Gastroesophageal sphincter (tissue), 4 donors: ENCODE results near the gene ALDH6A1. TPM values are rescaled to one million over a fixed set of nuclear protein-coding genes. Genes with fewer than 3 reads are reported as not detected.

Source experiments
- ATAC-seq: fragments of 150-250 bp; one replicate; pipeline ENCODE4 v1.9.1; 2016; ENCODE audit warnings: mild to moderate bottlenecking, moderate library complexity
- H3K27ac ChIP-seq, 4 donors: fragments of 200-600 bp; sonication (generic) in 3 of 4; 1 replicate in 3 of 4; 2 replicates in 1 of 4; pipeline ENCODE4 v1.5.1; 2016 to 2019
- H3K27me3 ChIP-seq: fragments of 200-600 bp; sonication (generic); one replicate; pipeline ENCODE4 v1.5.1; 2019
- H3K36me3 ChIP-seq, 2 donors: fragments of 200-600 bp; sonication (generic); one replicate each; pipeline ENCODE4 v1.5.1; 2019; ENCODE audit warnings: control low read depth in 1 of 2
- H3K4me1 ChIP-seq, 3 donors: fragments of 200-600 bp; sonication (generic); 1 replicate in 2 of 3; 2 replicates in 1 of 3; pipeline ENCODE4 v1.5.1; 2016 to 2019; ENCODE audit warnings: control low read depth in 2 of 3
- H3K4me3 ChIP-seq, 2 donors: fragments of 200-600 bp; sonication (generic); one replicate each; pipeline ENCODE4 v1.5.1; 2019; ENCODE audit warnings: mild to moderate bottlenecking in 1 of 2, moderate library complexity in 1 of 2
- H3K9me3 ChIP-seq, 3 donors: fragments of 200-600 bp; sonication (generic); one replicate each; pipeline ENCODE4 v1.5.1; 2017 to 2019; ENCODE audit warnings: control low read depth in 2 of 3
- EP300 ChIP-seq: sonication (generic); formaldehyde crosslinking; IDR thresholded peaks from one replicate; pipeline ENCODE4 v1.6.1; 2017; ENCODE audit warnings: antibody characterized with exemption, mild to moderate bottlenecking
- POLR2A ChIP-seq, 2 donors: fragments of 450-650 bp; IDR thresholded peaks; one replicate each; pipeline ENCODE4 v1.6.1; 2017; ENCODE audit warnings: antibody characterized with exemption in 2 of 2, mild to moderate bottlenecking in 2 of 2, moderate library complexity in 1 of 2
- POLR2AphosphoS5 ChIP-seq: sonication (generic); formaldehyde crosslinking; IDR thresholded peaks from one replicate; pipeline ENCODE4 v1.6.1; 2017; ENCODE audit warnings: antibody characterized with exemption
- WGBS, 2 donors: methylation state at CpG; one replicate each; pipeline ENCODE4 v1.1.5; 2018; ENCODE audit warnings: low coverage in 1 of 2; 5-methylcytosine and 5-hydroxymethylcytosine counted together
- total RNA-seq, 4 donors: library from RNA; depleted of rRNA; stranded (reverse); fragments of >200 nt; gene quantifications; one replicate each; pipeline ENCODE4 v1.1.0, GENCODE V29; 2016
- TF ChIP-seq, protein P1 (sequence below), 4 experiments: fragments of 200-600 bp in 2 of 4; fragments of 450-650 bp in 2 of 4; sonication (generic) in 1 of 4; IDR thresholded peaks; one replicate each; pipeline ENCODE4 v1.5.1; 2017 to 2019; ENCODE audit warnings: antibody characterized with exemption in 4 of 4, mild to moderate bottlenecking in 2 of 4, moderate library complexity in 2 of 4

Gene ALDH6A1
- total RNA-seq, 4 donors from 2014 or later: 47.9 to 70.5 (median 61.3) TPM

DNA sequence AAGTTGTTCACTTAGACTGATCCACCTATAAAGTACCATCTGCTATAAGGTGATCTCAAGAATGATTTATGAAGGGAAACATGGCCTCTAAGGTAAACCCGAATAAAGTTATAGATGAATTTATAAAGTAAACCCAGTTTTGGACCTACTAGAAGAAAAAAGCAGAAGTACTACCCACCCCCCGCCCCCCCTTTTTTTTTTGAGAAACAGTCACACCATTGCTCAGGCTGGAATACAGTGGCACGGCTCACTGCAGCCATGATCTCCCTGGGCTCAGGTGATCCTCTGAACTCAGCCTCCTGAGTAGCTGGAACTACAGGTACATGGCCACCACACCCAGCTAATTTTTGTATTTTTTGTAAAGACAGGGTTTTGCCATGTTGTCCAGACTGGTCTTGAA, 69.1 kb downstream of the ALDH6A1 start:
- H3K27ac ChIP-seq: no peak overlapping the region
- no peak for TF ChIP-seq EP300
- no peak for TF ChIP-seq POLR2A (IDR thresholded peaks at IDR 0.05)
- no peak for TF ChIP-seq POLR2AphosphoS5
- TF ChIP-seq, protein P1, sequence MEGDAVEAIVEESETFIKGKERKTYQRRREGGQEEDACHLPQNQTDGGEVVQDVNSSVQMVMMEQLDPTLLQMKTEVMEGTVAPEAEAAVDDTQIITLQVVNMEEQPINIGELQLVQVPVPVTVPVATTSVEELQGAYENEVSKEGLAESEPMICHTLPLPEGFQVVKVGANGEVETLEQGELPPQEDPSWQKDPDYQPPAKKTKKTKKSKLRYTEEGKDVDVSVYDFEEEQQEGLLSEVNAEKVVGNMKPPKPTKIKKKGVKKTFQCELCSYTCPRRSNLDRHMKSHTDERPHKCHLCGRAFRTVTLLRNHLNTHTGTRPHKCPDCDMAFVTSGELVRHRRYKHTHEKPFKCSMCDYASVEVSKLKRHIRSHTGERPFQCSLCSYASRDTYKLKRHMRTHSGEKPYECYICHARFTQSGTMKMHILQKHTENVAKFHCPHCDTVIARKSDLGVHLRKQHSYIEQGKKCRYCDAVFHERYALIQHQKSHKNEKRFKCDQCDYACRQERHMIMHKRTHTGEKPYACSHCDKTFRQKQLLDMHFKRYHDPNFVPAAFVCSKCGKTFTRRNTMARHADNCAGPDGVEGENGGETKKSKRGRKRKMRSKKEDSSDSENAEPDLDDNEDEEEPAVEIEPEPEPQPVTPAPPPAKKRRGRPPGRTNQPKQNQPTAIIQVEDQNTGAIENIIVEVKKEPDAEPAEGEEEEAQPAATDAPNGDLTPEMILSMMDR (IDR thresholded peaks at IDR 0.05): no peak
- H3K27me3 ChIP-seq: no peaks in the 10 kb centered on the region
- 74 to 89% methylated on average over 3 of the region's 3 CpGs for WGBS, 2 donors
- H3K4me3 ChIP-seq: no peak overlapping the region
- H3K4me1 ChIP-seq: peaks cover 0 to 18% (median 3%) of the 10 kb centered on the region in 3 donors
- ATAC-seq: no peak
- H3K36me3 ChIP-seq: peaks cover 0 to 35% of the 10 kb centered on the region in 2 donors
- H3K9me3 ChIP-seq: no peaks in the 10 kb centered on the region

DNA sequence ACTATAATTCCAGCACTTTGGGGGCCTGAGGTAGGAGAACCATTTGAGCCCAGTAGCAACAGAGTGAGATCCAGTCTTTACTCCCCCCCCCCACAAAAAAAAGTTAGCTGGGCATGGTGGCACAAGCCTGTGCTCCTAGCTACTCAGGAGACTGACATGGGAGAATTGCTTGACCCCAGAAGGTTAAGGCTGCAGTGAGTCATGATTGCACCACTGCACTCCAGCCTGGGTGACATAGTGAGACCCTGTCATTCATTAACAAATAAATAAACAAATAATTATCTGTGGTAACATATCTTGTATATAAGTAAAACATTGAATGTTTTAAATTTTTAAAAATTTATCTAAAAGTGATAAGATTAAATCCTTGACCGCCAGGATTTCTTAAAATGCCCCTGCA, 70.0 kb downstream of the ALDH6A1 start:
- Histone ChIP-seq H3K27me3 (no peaks in the 10 kb centered on the region), H3K4me1 (peaks cover 0 to 9% (median 3%) of the 10 kb centered on the region in 3 donors), H3K27ac (no peak overlapping the region), H3K4me3 (no peak overlapping the region), H3K36me3 (peaks cover 0 to 44% of the 10 kb centered on the region in 2 donors), H3K9me3 (no peaks in the 10 kb centered on the region)
- TF ChIP-seq POLR2AphosphoS5 (no peak), EP300 (no peak), POLR2A (IDR thresholded peaks at IDR 0.05) (no peak)
- TF ChIP-seq, protein P1 (IDR thresholded peaks at IDR 0.05): no peak
- no peak for ATAC-seq
- WGBS, 2 donors: 88 to 92% methylated on average over 1 of the region's 1 CpG

DNA sequence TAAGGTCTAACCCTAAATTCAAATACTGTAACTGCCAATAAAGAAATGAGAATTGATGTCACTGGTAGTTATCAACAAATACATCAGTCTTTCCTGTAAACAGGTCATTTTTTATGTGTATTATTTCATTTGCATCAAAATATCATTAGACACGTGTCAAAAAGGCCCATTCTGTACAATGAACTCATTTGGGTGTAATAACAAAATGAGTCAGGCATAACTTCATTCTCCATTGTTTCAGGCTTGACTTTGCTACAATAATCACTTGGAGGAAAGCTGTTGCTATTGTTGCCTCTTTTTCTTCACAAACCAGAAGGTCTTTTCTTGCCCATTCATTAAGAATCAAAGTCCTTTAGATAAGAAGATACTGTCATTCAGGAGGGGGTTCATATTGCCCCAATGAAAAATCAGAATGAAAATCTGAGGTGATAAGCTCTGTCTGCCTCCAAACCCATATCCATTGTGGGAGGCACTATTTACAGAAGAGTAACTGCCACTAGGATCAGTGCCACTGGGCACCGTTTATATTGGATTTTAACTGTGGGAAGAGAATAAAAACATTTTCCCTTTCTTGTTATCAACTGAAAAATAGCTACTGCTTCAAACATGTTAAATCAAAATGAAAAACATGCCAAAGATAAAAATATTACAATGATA, 75.3 kb downstream of the ALDH6A1 start:
- H3K4me3 ChIP-seq: no peak overlapping the region
- no peak for ATAC-seq
- no peak overlapping the region for H3K27ac ChIP-seq
- H3K36me3 ChIP-seq: peaks cover 0 to 80% of the 10 kb centered on the region in 2 donors
- no peaks in the 10 kb centered on the region for H3K4me1 ChIP-seq
- 72 to 73% methylated on average over 2 of the region's 2 CpGs for WGBS, 2 donors
- H3K9me3 ChIP-seq: no peaks in the 10 kb centered on the region
- no peaks in the 10 kb centered on the region for H3K27me3 ChIP-seq
- no peak for TF ChIP-seq POLR2AphosphoS5
- TF ChIP-seq, protein P1 (IDR thresholded peaks at IDR 0.05): no peak
- TF ChIP-seq POLR2A (IDR thresholded peaks at IDR 0.05): no peak
- no peak for TF ChIP-seq EP300

Other genes with a start within 250 kb of the ALDH6A1 start
- gene PTGR2, start 232.6 kb downstream of the ALDH6A1 start, total RNA-seq: 10 to 100 TPM in 1 of 4 donors, 1 to 10 TPM in 3; 3.3 to 34.6 (median 5.4) TPM
- 10 to 100 TPM; 41.7 to 62.3 (median 52.5) TPM for gene ZNF410, start 197.6 kb downstream of the ALDH6A1 start, total RNA-seq
- 1 to 10 TPM; 3.4 to 6.2 (median 4.0) TPM for gene FAM161B, start 134.4 kb downstream of the ALDH6A1 start, total RNA-seq
- 10 to 100 TPM; 28.8 to 41.1 (median 39.0) TPM for gene COQ6, start 134.2 kb downstream of the ALDH6A1 start, total RNA-seq
- 1 to 10 TPM; 5.9 to 7.1 (median 6.4) TPM for gene ENTPD5, start 65.2 kb downstream of the ALDH6A1 start, total RNA-seq
- gene BBOF1, start 65.1 kb downstream of the ALDH6A1 start, total RNA-seq: 10 to 100 TPM in 2 of 4 donors, 1 to 10 TPM in 2; 7.3 to 12.4 (median 10.5) TPM
- 10 to 100 TPM in 2 of 4 donors, 1 to 10 TPM in 2; 8.1 to 15.9 (median 9.9) TPM for gene LIN52, start 503 bp upstream of the ALDH6A1 start, total RNA-seq
- not detected for gene VSX2, start 155.0 kb upstream of the ALDH6A1 start, total RNA-seq
- gene ABCD4, start 218.5 kb upstream of the ALDH6A1 start, total RNA-seq: 10 to 100 TPM; 20.0 to 45.4 (median 33.0) TPM